ENCODE results near the gene MCTP1.

The MCTP1 gene

GRCh38 chr5:94810877-94811276 lies 474.0 kb downstream of the MCTP1 start:
- in situ Hi-C loops (cut with HindIII; ENCODE audit: low sequenced_read_pairs) = no loop called here
- H3K4me3 ChIP-seq (ENCODE audit: low read depth, low read length) = no peak overlapping the region
- DNase-seq (ENCODE audit: low read depth) = no peak
- TF ChIP-seq CTCF (IDR thresholded peaks at IDR 0.05; ENCODE audit: low read depth, low read length, missing control alignments) = no peak

GRCh38 chr5:94810281-94810680 lies 474.6 kb downstream of the MCTP1 start:
- no peak for TF ChIP-seq CTCF (IDR thresholded peaks at IDR 0.05; ENCODE audit: low read depth, low read length, missing control alignments)
- no peak overlapping the region for H3K4me3 ChIP-seq (ENCODE audit: low read depth, low read length)

GRCh38 chr5:94808497-94808896 lies 476.4 kb downstream of the MCTP1 start:
- TF ChIP-seq CTCF (IDR thresholded peaks at IDR 0.05; ENCODE audit: low read depth, low read length, missing control alignments) = no peak
- DNase-seq (ENCODE audit: low read depth) = no peak
- H3K4me3 ChIP-seq (ENCODE audit: low read depth, low read length) = no peak overlapping the region
- in situ Hi-C loops (cut with HindIII; ENCODE audit: low sequenced_read_pairs) = no loop called here

More at GRCh38 chr5:94810281-94810680, 474.6 kb downstream of the MCTP1 start:
- no peak for DNase-seq (ENCODE audit: low read depth)
- in situ Hi-C loops (cut with HindIII; ENCODE audit: low sequenced_read_pairs) = no loop called here

- in situ Hi-C loops (cut with HindIII; ENCODE audit: low sequenced_read_pairs) = no loop called here
- TF ChIP-seq CTCF (IDR thresholded peaks at IDR 0.05; ENCODE audit: low read depth, low read length, missing control alignments) = no peak
Observed at GRCh38 chr5:94807985-94808384, 476.9 kb downstream of the MCTP1 start.

GRCh38 chr5:94802450-94802849 lies 482.4 kb downstream of the MCTP1 start:
- DNase-seq (ENCODE audit: low read depth) = peak; percentile 2
- TF ChIP-seq CTCF (IDR thresholded peaks at IDR 0.05; ENCODE audit: low read depth, low read length, missing control alignments) = no peak
- in situ Hi-C loops (cut with HindIII; ENCODE audit: low sequenced_read_pairs) = no loop called here

More at GRCh38 chr5:94807985-94808384, 476.9 kb downstream of the MCTP1 start:
- no peak for DNase-seq (ENCODE audit: low read depth)
- no peak overlapping the region for H3K4me3 ChIP-seq (ENCODE audit: low read depth, low read length)

GRCh38 chr5:94796586-94796985 lies 488.3 kb downstream of the MCTP1 start:
- TF ChIP-seq CTCF (IDR thresholded peaks at IDR 0.05; ENCODE audit: low read depth, low read length, missing control alignments) = no peak
- H3K4me3 ChIP-seq (ENCODE audit: low read depth, low read length) = no peak overlapping the region
- in situ Hi-C loops (cut with HindIII; ENCODE audit: low sequenced_read_pairs) = no loop called here
- DNase-seq (ENCODE audit: low read depth) = no peak

More at GRCh38 chr5:94802450-94802849, 482.4 kb downstream of the MCTP1 start:
- no peak overlapping the region for H3K4me3 ChIP-seq (ENCODE audit: low read depth, low read length)

- H3K4me3 ChIP-seq (ENCODE audit: low read depth, low read length) = no peak overlapping the region
- in situ Hi-C loops (cut with HindIII; ENCODE audit: low sequenced_read_pairs) = no loop called here
- TF ChIP-seq CTCF (IDR thresholded peaks at IDR 0.05; ENCODE audit: low read depth, low read length, missing control alignments) = no peak
- DNase-seq (ENCODE audit: low read depth) = no peak
Observed at GRCh38 chr5:94793816-94794198, 491.1 kb downstream of the MCTP1 start.
